OCI-LY7 (cell line): ENCODE data around the gene PRKN. TPM values are rescaled to one million over a fixed set of nuclear protein-coding genes. Genes with fewer than 3 reads are reported as not detected.

ENCODE experiments used
- BruUV-seq: library from RNA; stranded (reverse); fragments of 400-500 nt; replicated peaks from 2 replicates; lab custom pipeline; 2021; lab: Mats Ljungman, UMichigan
- CTCF ChIA-PET: fragments of 300-600 bp; sonication (Branson Sonifier 250); formaldehyde crosslinking; loops from one replicate; lab custom pipeline; 2022; ENCODE audit warnings: antibody characterized with exemption; ENCODE audit not compliant: unreplicated experiment; lab: Charles Lee
- POLR2A ChIA-PET: fragments of 300-600 bp; sonication (Branson Sonifier 250); formaldehyde crosslinking; loops from one replicate; lab custom pipeline; 2022; ENCODE audit warnings: antibody characterized with exemption; lab: Charles Lee
- DNase-seq: peaks from one replicate; pipeline ENCODE4 v3.0.0-alpha.2; 2015; ENCODE audit warnings: low spot score
- H2AFZ ChIP-seq: fragments of 200-600 bp; sonication (generic), shearing (Covaris generic); 2 replicates; pipeline ENCODE4 v1.6.1; 2014; ENCODE audit warnings: mild to moderate bottlenecking, antibody characterized with exemption, low read length, moderate library complexity
- H3K27ac ChIP-seq: fragments of 200-600 bp; sonication (generic); 2 replicates; pipeline ENCODE4 v1.5.1; 2014; ENCODE audit warnings: mixed run types, low read depth, mild to moderate bottlenecking, moderate library complexity, low read length, inconsistent platforms; ENCODE audit not compliant: poor library complexity, severe bottlenecking
- H3K36me3 ChIP-seq: fragments of 200-600 bp; sonication (generic); 2 replicates; pipeline ENCODE4 v1.6.1; 2014; ENCODE audit warnings: mild to moderate bottlenecking, antibody characterized with exemption, low read length, moderate library complexity, mixed read lengths; ENCODE audit not compliant: insufficient read depth
- H3K4me1 ChIP-seq: fragments of 200-600 bp; sonication (generic); 2 replicates; pipeline ENCODE4 v1.5.1; 2014; ENCODE audit warnings: mild to moderate bottlenecking, low read length; ENCODE audit not compliant: insufficient read depth, poor library complexity, severe bottlenecking
- H3K4me2 ChIP-seq: fragments of 200-600 bp; sonication (generic); 2 replicates; pipeline ENCODE4 v1.6.1; 2014; ENCODE audit warnings: mild to moderate bottlenecking, low read length
- H3K4me3 ChIP-seq: fragments of 200-600 bp; sonication (generic); 2 replicates; pipeline ENCODE4 v1.5.1; 2014; ENCODE audit warnings: mild to moderate bottlenecking, low read depth, low read length; ENCODE audit not compliant: poor library complexity, severe bottlenecking
- H3K79me2 ChIP-seq: fragments of 200-600 bp; sonication (generic); 2 replicates; pipeline ENCODE4 v1.6.1; 2016; ENCODE audit warnings: low read depth, mild to moderate bottlenecking, low read length, moderate library complexity, mixed read lengths; ENCODE audit not compliant: insufficient read depth
- H3K9me2 ChIP-seq: fragments of 200-600 bp; sonication (generic); 2 replicates; pipeline ENCODE4 v1.6.1; 2016; ENCODE audit warnings: mild to moderate bottlenecking, low read length, mixed read lengths; ENCODE audit not compliant: insufficient read depth
- H3K9me3 ChIP-seq: fragments of 200-600 bp; sonication (generic); 2 replicates; pipeline ENCODE4 v1.6.1; 2014; ENCODE audit warnings: mild to moderate bottlenecking, mixed run types, low read length, mixed read lengths
- H4K20me1 ChIP-seq: fragments of 200-600 bp; sonication (generic); 2 replicates; pipeline ENCODE4 v1.6.1; 2014; ENCODE audit warnings: mild to moderate bottlenecking, antibody characterized with exemption, low read length, moderate library complexity, mixed read lengths; ENCODE audit not compliant: insufficient read depth
- CTCF ChIP-seq: fragments of 200-600 bp; sonication (generic); conservative IDR thresholded peaks from 2 replicates; pipeline ENCODE4 v1.5.1; 2014; ENCODE audit warnings: mild to moderate bottlenecking, antibody characterized with exemption, low read length, moderate library complexity, mixed read lengths
- EZH2phosphoT487 ChIP-seq: fragments of 200-600 bp; sonication (generic); IDR thresholded peaks from 2 replicates; pipeline ENCODE4 v1.6.1; 2018; ENCODE audit warnings: low read depth, borderline replicate concordance, mild to moderate bottlenecking, mixed run types, antibody characterized with exemption, low read length, moderate library complexity, mixed read lengths
- intact Hi-C: fragments of 100-400 bp; cut with micrococcal nuclease; formaldehyde crosslinking; loops from one replicate; pipeline ENCODE4 v1.10.0; 2022; ENCODE audit not compliant: unreplicated experiment
- total RNA-seq, 2 experiments: library from RNA; depleted of rRNA in 1 of 2; stranded (reverse); fragments of >200 nt in 1 of 2; shearing (Covaris generic) in 1 of 2; gene quantifications; 2 replicates each; pipeline ENCODE4 v1.2.3, GENCODE V29; 2014 to 2022

The PRKN gene
- total RNA-seq, 2 experiments from 2014 or later = 1.3 to 2.0 TPM

- ChIA-PET POLR2A (no interaction called here), CTCF (no interaction called here)
- no peak overlapping the region for H3K27ac ChIP-seq
- BruUV-seq = no TSS peak
- no peak overlapping the region for H3K4me2 ChIP-seq
- no peaks in the 10 kb centered on the region for H3K9me2 ChIP-seq
- TF ChIP-seq CTCF (no peak), EZH2phosphoT487 (no peak)
- no peaks in the 10 kb centered on the region for H3K9me3 ChIP-seq
- DNase-seq = no peak
- no peaks in the 10 kb centered on the region for H3K4me1 ChIP-seq
- intact Hi-C loops = no loop called here
- H3K36me3 ChIP-seq = no peaks in the 10 kb centered on the region
- no peaks in the 10 kb centered on the region for H4K20me1 ChIP-seq
- H3K4me3 ChIP-seq = no peak overlapping the region
- H2AFZ ChIP-seq = no peak overlapping the region
- H3K79me2 ChIP-seq = no peaks in the 10 kb centered on the region
Observed at GRCh38 chr6:161543684-161544309, 1183.8 kb downstream of the PRKN start.

GRCh38 chr6:161542346-161542980 is 1185.1 kb downstream of the PRKN start:
- H3K9me2 ChIP-seq = no peaks in the 10 kb centered on the region
- no peak overlapping the region for H3K4me3 ChIP-seq
- no peaks in the 10 kb centered on the region for H4K20me1 ChIP-seq
- no peak overlapping the region for H3K4me2 ChIP-seq
- H2AFZ ChIP-seq = no peak overlapping the region
- H3K9me3 ChIP-seq = no peaks in the 10 kb centered on the region
- DNase-seq = no peak
- POLR2A ChIA-PET = interaction anchor here (0.7 to 1.1 kb wide), 2 partner anchors 14 to 736 kb away, joined by 3 read pairs; no protein-coding TSS in a partner anchor
- no peaks in the 10 kb centered on the region for H3K4me1 ChIP-seq
- no TSS peak for BruUV-seq
- intact Hi-C loops = no loop called here
- no peaks in the 10 kb centered on the region for H3K79me2 ChIP-seq
- no peak for TF ChIP-seq CTCF
- TF ChIP-seq EZH2phosphoT487 = no peak
- no peak overlapping the region for H3K27ac ChIP-seq
- H3K36me3 ChIP-seq = no peaks in the 10 kb centered on the region
- CTCF ChIA-PET = no interaction called here

- no peak for TF ChIP-seq EZH2phosphoT487
- TF ChIP-seq CTCF = no peak
- intact Hi-C loops = no loop called here
- Histone ChIP-seq H4K20me1 (no peaks in the 10 kb centered on the region), H3K27ac (no peak overlapping the region), H3K9me2 (no peaks in the 10 kb centered on the region), H2AFZ (no peak overlapping the region), H3K4me2 (no peak overlapping the region), H3K36me3 (no peaks in the 10 kb centered on the region), H3K79me2 (no peaks in the 10 kb centered on the region), H3K9me3 (no peaks in the 10 kb centered on the region), H3K4me3 (no peak overlapping the region), H3K4me1 (no peaks in the 10 kb centered on the region)
- POLR2A ChIA-PET = no interaction called here
- BruUV-seq = no TSS peak
- DNase-seq = no peak
- CTCF ChIA-PET = no interaction called here
Observed at GRCh38 chr6:161540532-161540931, 1187.0 kb downstream of the PRKN start.
